ENCODE data around the gene HIP1. TPM values are rescaled to one million over a fixed set of nuclear protein-coding genes. Genes with fewer than 3 reads are reported as not detected.

The HIP1 gene
- total RNA-seq, 1 donor: 21.2 TPM

DNA sequence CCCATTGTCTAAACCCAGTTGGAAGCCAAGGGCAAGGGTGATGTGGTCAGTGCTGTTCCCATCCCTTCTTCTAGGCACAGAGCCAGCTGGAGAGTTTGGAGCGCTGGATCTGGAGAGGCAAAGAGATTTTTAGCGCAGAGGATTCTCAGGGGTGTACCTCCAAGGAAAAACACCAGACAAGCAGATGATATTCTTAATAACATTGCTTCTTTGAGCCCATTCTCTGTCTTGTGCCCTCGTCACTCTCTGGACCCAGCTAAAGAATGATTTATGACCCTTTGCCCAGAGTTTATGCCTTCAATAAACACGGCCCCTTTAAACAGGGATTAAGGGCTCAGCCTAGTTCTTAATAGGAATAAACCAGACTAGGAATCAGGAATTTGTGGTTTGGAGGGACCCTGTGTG lies 4.7 kb upstream of the HIP1 start:
- TF ChIP-seq, protein P1, sequence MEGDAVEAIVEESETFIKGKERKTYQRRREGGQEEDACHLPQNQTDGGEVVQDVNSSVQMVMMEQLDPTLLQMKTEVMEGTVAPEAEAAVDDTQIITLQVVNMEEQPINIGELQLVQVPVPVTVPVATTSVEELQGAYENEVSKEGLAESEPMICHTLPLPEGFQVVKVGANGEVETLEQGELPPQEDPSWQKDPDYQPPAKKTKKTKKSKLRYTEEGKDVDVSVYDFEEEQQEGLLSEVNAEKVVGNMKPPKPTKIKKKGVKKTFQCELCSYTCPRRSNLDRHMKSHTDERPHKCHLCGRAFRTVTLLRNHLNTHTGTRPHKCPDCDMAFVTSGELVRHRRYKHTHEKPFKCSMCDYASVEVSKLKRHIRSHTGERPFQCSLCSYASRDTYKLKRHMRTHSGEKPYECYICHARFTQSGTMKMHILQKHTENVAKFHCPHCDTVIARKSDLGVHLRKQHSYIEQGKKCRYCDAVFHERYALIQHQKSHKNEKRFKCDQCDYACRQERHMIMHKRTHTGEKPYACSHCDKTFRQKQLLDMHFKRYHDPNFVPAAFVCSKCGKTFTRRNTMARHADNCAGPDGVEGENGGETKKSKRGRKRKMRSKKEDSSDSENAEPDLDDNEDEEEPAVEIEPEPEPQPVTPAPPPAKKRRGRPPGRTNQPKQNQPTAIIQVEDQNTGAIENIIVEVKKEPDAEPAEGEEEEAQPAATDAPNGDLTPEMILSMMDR (IDR thresholded peaks at IDR 0.05; ENCODE audit: insufficient read depth, low read depth, low read length): no peak
- DNase-seq (ENCODE audit: low read depth): peak; percentile 98
- no peak overlapping the region for H3K4me3 ChIP-seq (ENCODE audit: low read depth, low read length)

DNA sequence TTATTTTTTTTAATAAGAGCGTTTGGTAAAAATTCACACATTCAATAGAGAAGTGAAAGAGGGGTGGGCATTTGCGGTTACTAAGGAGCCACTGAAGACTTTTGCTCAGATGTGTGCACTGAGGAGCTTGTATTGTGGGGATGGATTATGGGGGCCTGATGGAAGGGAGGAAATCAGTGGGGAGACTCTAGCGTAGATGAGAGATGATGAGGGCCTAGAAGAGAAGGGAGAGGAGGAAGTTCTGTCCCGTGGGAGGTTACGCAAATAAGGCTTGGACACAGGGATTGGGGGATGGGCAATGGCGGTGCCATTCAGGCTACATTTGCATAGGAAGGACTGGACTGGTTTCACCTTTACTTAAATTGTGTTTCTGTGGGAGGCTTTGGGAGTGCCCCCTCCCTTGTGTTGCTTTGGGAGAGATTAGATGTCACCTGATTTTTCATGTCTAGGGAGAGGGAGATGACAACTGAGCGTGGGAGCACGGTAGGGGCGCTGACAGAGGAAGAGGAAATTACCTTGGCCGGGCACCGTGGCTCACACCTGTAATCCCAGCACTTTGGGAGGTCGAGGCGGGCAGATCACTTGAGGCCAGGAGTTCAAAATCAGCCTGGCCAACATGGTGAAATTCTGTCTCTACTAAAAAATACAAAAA lies 2.2 kb upstream of the HIP1 start:
- TF ChIP-seq, protein P1 (IDR thresholded peaks at IDR 0.05; ENCODE audit: insufficient read depth, low read depth, low read length): no peak
- H3K4me3 ChIP-seq (ENCODE audit: low read depth, low read length): no peak overlapping the region
- no peak for DNase-seq (ENCODE audit: low read depth)

DNA sequence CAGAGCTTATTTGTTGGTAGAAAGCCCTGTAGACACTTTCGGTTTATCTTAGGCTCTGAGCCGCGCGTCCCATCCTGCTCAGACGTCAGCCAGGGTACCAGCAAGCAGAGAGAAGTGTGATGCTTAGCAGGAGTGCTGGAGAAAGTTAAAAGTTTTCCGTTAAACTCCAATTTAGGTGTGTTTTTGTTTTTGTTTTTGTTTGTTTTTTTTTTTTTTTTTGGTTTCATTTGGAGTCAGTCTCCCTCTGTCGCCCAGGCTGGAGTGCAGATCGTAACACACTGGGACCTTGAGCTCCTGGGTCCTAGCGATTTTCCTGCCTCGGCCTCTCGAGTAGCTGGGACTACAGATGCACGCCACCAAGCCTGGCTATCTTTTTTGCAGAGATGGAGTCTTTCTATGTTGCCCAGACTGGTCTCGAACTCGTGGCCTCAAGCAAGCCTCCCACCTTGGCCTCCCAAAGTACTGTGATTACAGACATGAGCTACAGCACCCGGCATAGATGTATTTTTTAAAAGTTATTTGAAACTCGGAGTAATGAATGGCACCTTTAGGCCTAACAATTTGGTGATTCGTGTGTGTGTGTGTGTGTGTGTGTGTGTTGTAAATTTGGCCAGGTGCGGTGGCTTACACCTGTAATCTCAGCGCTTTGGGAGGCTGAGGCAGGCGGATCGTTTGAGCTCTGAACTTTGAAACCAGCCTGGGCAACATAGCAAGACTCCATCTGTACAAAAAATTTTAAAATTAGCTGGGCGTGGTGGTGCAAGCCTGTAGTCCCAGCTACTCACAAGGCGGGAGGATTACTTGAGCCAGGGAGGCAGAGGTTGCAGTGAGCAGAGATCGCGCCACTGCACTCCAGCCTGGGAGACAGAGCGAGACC lies 1.3 kb upstream of the HIP1 start:
- DNase-seq (ENCODE audit: low read depth): peak; percentile 83

DNA sequence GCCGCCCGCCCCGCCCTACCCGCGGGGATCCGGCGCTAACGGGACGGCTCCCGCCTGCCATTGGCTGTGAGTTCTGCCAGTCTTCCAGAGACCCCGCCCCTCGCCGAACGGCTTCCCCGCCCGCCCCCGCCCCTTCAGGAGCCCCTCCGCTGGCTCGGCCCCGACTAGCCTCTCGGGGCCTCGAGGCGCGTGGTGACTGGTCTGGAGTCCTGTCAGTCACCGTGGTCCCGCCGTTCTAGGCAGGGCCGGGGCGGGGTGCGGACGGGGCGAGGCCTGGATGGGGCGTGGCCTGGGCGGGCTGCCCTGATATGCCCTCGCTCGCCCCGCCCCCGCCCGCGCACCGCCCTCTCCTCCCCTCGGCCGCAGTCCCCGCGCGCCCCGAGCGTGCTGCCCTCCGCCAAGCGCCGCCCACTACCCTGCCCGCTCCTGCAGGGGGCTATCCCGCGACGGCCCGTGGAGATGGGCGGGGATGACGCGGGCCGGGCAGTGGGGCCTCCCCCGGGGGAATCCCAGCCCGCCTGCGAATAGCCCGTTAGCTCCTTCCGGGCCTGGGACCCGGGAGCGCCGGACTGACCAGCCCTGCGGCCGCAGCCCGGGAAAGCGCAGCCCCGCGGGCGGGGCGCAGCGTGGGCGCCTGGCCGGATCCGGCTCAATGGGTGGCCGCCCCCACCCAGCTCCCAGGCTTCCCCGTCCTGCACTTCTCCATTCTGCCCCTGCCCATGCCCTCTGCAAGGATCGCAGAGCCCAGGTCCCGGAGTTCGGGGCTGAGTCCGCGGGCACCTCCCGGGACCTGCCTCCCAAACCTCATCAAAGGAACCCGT lies 444 bp upstream of the HIP1 start:
- peak; percentile 99 for DNase-seq (ENCODE audit: low read depth)
- TF ChIP-seq, protein P1 (IDR thresholded peaks at IDR 0.05; ENCODE audit: insufficient read depth, low read depth, low read length): peak; percentile 11
- H3K4me3 ChIP-seq (ENCODE audit: low read depth, low read length): peak overlapping the region; percentile 92

More for the DNA sequence above, 1.3 kb upstream of the HIP1 start:
- peak overlapping the region; percentile 70 for H3K4me3 ChIP-seq (ENCODE audit: low read depth, low read length)
- TF ChIP-seq, protein P1 (IDR thresholded peaks at IDR 0.05; ENCODE audit: insufficient read depth, low read depth, low read length): no peak

DNA sequence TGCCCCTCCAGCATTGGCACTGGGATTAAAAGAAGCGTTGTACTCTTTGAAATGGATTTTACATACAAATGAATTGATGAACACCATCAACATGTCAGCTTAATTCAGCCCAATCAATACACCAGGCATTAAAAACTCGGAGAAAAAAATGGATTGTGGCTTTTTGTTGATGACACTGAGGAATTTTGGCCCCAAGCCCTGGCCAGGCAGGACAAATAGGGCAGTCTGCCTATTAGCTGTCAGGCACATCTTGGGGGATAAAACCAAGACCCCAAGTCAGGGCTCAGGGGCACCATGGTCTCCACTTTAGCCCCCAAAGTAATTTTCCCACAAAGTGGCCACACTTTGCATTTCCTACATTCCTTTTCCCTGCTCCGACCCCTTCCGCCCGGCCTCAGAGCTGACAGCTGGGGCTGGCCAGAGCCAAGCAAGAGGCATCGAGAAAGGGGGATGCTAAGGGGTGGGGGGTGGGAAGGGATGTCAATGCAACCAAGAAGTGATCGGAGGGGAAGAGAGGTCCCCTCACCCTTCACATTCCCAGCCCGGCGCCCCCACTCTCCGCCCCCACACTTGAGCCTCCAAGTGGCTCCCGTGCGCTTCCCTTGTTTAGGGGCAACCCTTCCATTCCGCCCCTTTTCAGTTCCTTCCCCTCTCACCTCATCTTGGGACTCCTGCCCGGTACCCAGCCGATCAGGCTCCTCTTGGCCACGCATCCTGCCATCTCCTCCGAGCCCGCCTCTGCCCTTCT lies 711 bp downstream of the HIP1 start:
- DNase-seq (ENCODE audit: low read depth): no peak
- TF ChIP-seq, protein P1 (IDR thresholded peaks at IDR 0.05; ENCODE audit: insufficient read depth, low read depth, low read length): no peak
- H3K4me3 ChIP-seq (ENCODE audit: low read depth, low read length): peak overlapping the region; percentile 92

Measured in fibroblast of villous mesenchyme (primary cell).